Activated naive CD8-positive, alpha-beta T cell treated with anti-CD3 and anti-CD28 coated beads for 36 hours (primary cell): ENCODE data around the gene MX2. TPM values are rescaled to one million over a fixed set of nuclear protein-coding genes. Genes with fewer than 3 reads are reported as not detected.
"Not testable (repeated sequence)": the region's sequence is repeated elsewhere in the genome, so short reads cannot be mapped to it uniquely, and the experiment has no call there.

Source experiments
- DNase-seq: peaks from one replicate; pipeline ENCODE4 v3.0.0; 2021
- H3K27ac Mint-ChIP-seq: one replicate; pipeline ENCODE4 v1.8.0; 2022; ENCODE audit warnings: mild to moderate bottlenecking, moderate library complexity, mixed read lengths
- H3K27me3 Mint-ChIP-seq: one replicate; pipeline ENCODE4 v1.8.0; 2022; ENCODE audit warnings: mild to moderate bottlenecking, mixed read lengths
- H3K36me3 Mint-ChIP-seq: one replicate; pipeline ENCODE4 v1.8.0; 2021; ENCODE audit warnings: mild to moderate bottlenecking, mixed read lengths
- H3K4me1 Mint-ChIP-seq: one replicate; pipeline ENCODE4 v1.8.0; 2021; ENCODE audit warnings: mixed read lengths
- H3K4me3 Mint-ChIP-seq: one replicate; pipeline ENCODE4 v1.8.0; 2022; ENCODE audit warnings: mild to moderate bottlenecking, moderate library complexity, mixed read lengths
- H3K9me3 Mint-ChIP-seq: one replicate; pipeline ENCODE4 v1.8.0; 2022; ENCODE audit warnings: mixed read lengths
- total RNA-seq, 2 experiments: library from RNA; stranded (reverse); gene quantifications; one replicate each; pipeline ENCODE4 v1.2.3, GENCODE V29; 2021

MX2 gene
- 10 to 100 TPM; 30.2 to 31.3 TPM for total RNA-seq

DNA sequence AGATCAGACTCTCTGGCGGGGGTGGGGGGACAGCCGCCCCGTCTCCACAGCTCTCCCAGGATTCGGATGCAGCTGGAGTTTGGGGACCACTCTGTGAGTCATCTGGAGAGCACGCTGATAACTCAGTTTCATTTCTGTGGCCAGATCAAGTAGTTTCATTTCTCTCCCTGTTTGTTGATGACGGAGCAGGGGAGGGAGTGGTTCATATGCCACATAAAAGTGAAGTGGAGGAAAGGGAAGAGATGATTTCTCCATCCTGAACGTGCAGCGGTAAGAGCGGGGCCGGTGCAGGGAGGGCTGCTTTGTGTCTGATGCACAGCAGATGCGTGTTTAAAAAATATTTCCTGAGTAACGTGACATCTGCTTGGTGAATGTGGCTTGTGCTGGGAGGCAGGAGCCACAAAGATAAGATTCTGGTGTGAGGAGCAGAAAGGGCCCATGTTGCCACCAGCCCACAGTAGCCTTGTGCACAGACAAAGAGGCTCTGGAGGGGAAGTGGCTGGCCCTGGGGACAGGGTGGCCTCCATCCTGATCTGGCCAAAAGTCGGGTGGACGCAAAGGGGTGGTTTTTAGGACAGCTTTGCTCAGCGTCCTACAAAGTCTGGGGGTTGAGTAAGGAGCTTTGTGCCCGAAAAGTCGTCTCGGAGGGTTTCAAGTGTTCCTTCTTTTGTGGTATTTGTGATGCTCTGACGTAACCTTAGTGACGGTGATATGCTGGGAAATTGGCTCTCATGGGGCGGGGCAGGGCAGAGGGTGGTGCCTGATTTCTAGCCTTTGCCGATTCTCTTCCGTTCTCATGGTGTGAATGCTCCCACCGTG lies at the start of gene MX2:
TSS of gene MX2 (plus strand) at position 242 of the 819 bp plus-strand sequence. CDS start 14,880 bp downstream, outside the sequence.
- peak within 1 kb of the TSS; percentile 98 for H3K27ac Mint-ChIP-seq
- H3K4me1 Mint-ChIP-seq = peaks cover 44% of the 10 kb centered on the region

GRCh38 chr21:41313285-41314164 lies 48.3 kb upstream of the MX2 start:
- H3K27me3 Mint-ChIP-seq = peaks cover 35% of the 10 kb centered on the region
- H3K36me3 Mint-ChIP-seq, H3K9me3 Mint-ChIP-seq, H3K4me3 Mint-ChIP-seq, H3K4me1 Mint-ChIP-seq, DNase-seq, H3K27ac Mint-ChIP-seq: not testable (repeated sequence)

More for the DNA sequence above, at the start of gene MX2:
- no peaks in the 10 kb centered on the region for H3K9me3 Mint-ChIP-seq
- peak; percentile 76 for DNase-seq
- H3K4me3 Mint-ChIP-seq = peak within 1 kb of the TSS; percentile 83
- no peaks in the 10 kb centered on the region for H3K27me3 Mint-ChIP-seq
- peaks cover 16% of the 10 kb centered on the region for H3K36me3 Mint-ChIP-seq

- Mint-ChIP-seq H3K36me3 (no peaks in the 10 kb centered on the region), H3K4me3 (no peak overlapping the region), H3K9me3 (no peaks in the 10 kb centered on the region), H3K27me3 (peaks cover 35% of the 10 kb centered on the region), H3K4me1 (no peaks in the 10 kb centered on the region), H3K27ac (no peak overlapping the region)
- no peak for DNase-seq
Measured at GRCh38 chr21:41315726-41316125, 46.1 kb upstream of the MX2 start.

- H3K9me3 Mint-ChIP-seq = no peaks in the 10 kb centered on the region
- H3K36me3 Mint-ChIP-seq = no peaks in the 10 kb centered on the region
- no peak for DNase-seq
- no peak within 1 kb of the TSS for H3K4me3 Mint-ChIP-seq
- H3K27ac Mint-ChIP-seq = no peak within 1 kb of the TSS
- H3K4me1 Mint-ChIP-seq = peaks cover 6% of the 10 kb centered on the region
- peaks cover 35% of the 10 kb centered on the region for H3K27me3 Mint-ChIP-seq
Measured at GRCh38 chr21:41316200-41317062, 45.4 kb upstream of the MX2 start, which contains the start of gene FAM3B. Gene FAM3B, plus strand, starts transcription at chr21:41316801. Its CDS starts 79 bp downstream, at chr21:41316880.

GRCh38 chr21:41317063-41317392 lies 44.8 kb upstream of the MX2 start:
- Mint-ChIP-seq H3K4me1 (peaks cover 7% of the 10 kb centered on the region), H3K4me3 (no peak overlapping the region), H3K27me3 (peaks cover 33% of the 10 kb centered on the region), H3K9me3 (no peaks in the 10 kb centered on the region), H3K36me3 (no peaks in the 10 kb centered on the region), H3K27ac (no peak overlapping the region)
- DNase-seq = no peak

DNA sequence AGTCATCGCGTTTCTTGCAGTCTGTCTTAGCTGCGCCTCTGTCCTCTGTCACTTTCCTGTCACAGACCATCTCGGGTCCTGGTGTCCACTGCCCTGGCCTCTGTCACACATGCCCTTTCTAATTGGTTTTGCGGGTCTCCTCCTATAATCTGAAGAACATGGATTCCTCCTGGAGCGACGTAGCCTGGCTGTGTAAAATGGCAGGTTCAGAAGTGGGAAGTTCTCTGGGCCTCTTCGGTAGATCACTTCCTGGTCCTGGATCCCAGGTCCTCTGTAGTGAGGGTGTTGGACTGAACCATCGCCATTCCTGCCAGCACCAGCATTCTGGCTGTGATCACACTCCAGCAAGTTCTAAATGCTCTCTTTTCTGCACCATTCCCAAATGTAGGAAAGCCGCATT lies 44.4 kb upstream of the MX2 start:
- Mint-ChIP-seq H3K36me3 (no peaks in the 10 kb centered on the region), H3K4me3 (no peak overlapping the region), H3K4me1 (peaks cover 7% of the 10 kb centered on the region), H3K27me3 (peaks cover 33% of the 10 kb centered on the region), H3K9me3 (no peaks in the 10 kb centered on the region), H3K27ac (no peak overlapping the region)
- DNase-seq = no peak

DNA sequence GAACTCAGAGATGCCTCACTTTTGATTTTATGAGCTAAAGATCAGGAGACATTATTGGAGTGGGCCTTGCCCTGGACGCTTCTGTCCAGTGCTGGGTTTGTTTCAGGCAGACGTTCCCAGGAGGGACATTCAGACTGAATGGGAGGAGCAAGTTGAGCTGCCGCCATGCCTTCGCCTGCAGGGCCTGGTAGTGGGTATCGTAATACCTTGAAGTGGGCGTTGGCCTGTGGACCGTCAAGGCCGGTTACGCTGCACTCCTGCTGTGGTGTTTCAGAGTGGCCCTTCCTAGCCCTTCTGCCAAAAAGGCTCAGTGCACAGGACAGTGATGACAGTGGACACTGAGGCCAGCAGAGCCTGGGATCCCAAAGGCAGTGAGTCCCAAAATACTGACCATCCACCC lies 43.6 kb upstream of the MX2 start:
- no peak overlapping the region for H3K27ac Mint-ChIP-seq
- DNase-seq = no peak
- no peaks in the 10 kb centered on the region for H3K9me3 Mint-ChIP-seq
- no peak overlapping the region for H3K4me3 Mint-ChIP-seq
- H3K27me3 Mint-ChIP-seq = peaks cover 33% of the 10 kb centered on the region
- H3K36me3 Mint-ChIP-seq = no peaks in the 10 kb centered on the region
- peaks cover 7% of the 10 kb centered on the region for H3K4me1 Mint-ChIP-seq

GRCh38 chr21:41319273-41319672 lies 42.6 kb upstream of the MX2 start:
- no peaks in the 10 kb centered on the region for H3K36me3 Mint-ChIP-seq
- H3K4me3 Mint-ChIP-seq = no peak overlapping the region
- H3K4me1 Mint-ChIP-seq = peaks cover 7% of the 10 kb centered on the region
- H3K27me3 Mint-ChIP-seq = peaks cover 33% of the 10 kb centered on the region
- H3K9me3 Mint-ChIP-seq = no peaks in the 10 kb centered on the region
- no peak for DNase-seq
- no peak overlapping the region for H3K27ac Mint-ChIP-seq

DNA sequence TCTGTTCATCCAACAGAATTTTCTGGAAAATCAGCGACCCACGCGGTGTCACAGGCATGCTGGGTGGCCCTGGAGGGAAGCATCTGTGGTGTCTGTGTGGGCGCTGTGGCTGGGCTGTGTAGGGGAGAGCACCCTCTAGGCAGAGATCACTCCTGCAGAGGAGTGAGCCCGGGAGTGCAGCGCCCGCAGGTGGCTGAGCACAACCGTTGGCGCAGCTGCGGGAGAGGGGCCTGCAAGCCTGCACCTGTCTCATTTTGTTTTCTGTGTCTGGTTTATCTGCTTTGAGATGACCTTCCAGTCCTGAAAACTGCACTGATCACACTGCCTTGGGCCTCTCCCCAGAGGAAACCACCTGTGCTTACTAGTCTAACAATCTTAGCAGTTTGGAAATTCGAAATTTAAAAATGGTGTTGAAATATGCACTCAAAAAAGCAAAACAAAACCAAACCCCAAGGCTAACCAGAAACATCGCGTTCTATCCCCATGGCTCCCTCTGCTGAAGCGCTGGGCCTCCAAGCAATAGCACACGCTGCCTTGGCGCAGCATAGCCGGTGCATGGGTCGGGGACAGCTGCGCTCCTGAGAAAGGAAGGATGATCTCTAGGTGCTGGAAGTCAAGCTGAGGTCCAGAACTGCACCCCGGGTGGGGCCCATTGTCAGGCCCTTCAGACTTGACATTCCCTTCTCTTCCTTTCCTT lies 40.5 kb upstream of the MX2 start:
- H3K4me1 Mint-ChIP-seq = peaks cover 7% of the 10 kb centered on the region
- no peaks in the 10 kb centered on the region for H3K9me3 Mint-ChIP-seq
- H3K4me3 Mint-ChIP-seq = no peak overlapping the region
- no peaks in the 10 kb centered on the region for H3K36me3 Mint-ChIP-seq
- H3K27me3 Mint-ChIP-seq = peaks cover 15% of the 10 kb centered on the region
- DNase-seq = peak; percentile 22
- H3K27ac Mint-ChIP-seq = no peak overlapping the region

GRCh38 chr21:41321908-41322495 lies 39.8 kb upstream of the MX2 start:
- Mint-ChIP-seq H3K4me3 (no peak overlapping the region), H3K36me3 (no peaks in the 10 kb centered on the region), H3K27me3 (peaks cover 15% of the 10 kb centered on the region), H3K9me3 (no peaks in the 10 kb centered on the region), H3K27ac (no peak overlapping the region), H3K4me1 (peaks cover 7% of the 10 kb centered on the region)
- no peak for DNase-seq

GRCh38 chr21:41322496-41323382 lies 39.1 kb upstream of the MX2 start:
- H3K27ac Mint-ChIP-seq = no peak overlapping the region
- H3K4me1 Mint-ChIP-seq = peaks cover 7% of the 10 kb centered on the region
- H3K4me3 Mint-ChIP-seq = no peak overlapping the region

GRCh38 chr21:41325138-41325912 lies 36.5 kb upstream of the MX2 start:
- peaks cover 7% of the 10 kb centered on the region for H3K4me1 Mint-ChIP-seq
- no peak overlapping the region for H3K4me3 Mint-ChIP-seq
- no peak for DNase-seq
- no peak overlapping the region for H3K27ac Mint-ChIP-seq
- H3K36me3 Mint-ChIP-seq = no peaks in the 10 kb centered on the region
- H3K9me3 Mint-ChIP-seq = no peaks in the 10 kb centered on the region
- no peaks in the 10 kb centered on the region for H3K27me3 Mint-ChIP-seq

More at GRCh38 chr21:41322496-41323382, 39.1 kb upstream of the MX2 start:
- Mint-ChIP-seq H3K9me3 (no peaks in the 10 kb centered on the region), H3K36me3 (no peaks in the 10 kb centered on the region), H3K27me3 (peaks cover 8% of the 10 kb centered on the region)
- no peak for DNase-seq
